Measurements from ENCODE around the gene RGS5. TPM values are rescaled to one million over a fixed set of nuclear protein-coding genes. Genes with fewer than 3 reads are reported as not detected.

The RGS5 gene
- total RNA-seq, 1 donor from 2014 or later, result 3.7 TPM

DNA sequence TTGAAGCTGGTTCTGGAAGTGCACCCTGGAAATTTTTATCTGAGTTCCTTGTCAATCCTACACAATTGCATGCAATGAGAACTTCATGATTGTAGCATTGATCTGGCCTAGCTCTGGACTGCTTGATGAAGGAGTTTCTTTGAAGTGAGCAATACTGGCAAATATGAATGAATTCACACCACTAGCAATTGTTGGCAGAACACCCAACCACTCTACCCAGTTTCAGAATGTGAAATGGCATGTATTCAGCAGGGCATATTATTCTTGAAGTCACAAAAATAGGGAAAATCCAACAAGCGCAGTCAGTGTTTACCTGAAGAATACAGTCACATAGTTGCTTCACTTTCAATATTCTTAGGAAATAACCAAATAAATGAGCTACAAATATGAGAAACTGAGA lies 57.3 kb downstream of the RGS5 start:
- DNase-seq (ENCODE audit: low read depth), result no peak

DNA sequence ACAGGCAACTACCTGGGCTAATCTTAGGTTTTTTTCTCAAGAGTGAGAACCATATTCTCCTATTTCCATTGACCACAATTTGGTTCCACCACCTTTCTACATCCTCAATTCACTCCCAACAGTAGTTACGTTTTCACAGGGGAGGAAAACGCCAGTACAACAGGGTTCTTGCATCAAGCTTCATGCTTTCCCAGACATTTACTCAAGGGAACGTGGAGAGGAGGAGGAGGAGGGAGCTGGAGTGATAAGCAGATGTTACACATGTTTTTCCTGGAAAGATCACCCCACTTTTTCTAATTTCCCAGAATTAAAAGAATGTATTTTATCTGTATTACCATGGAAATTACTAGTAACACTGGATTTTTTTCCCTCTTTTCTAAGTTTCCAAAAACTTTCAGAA lies 58.3 kb downstream of the RGS5 start:
- DNase-seq (ENCODE audit: low read depth), result no peak

DNA sequence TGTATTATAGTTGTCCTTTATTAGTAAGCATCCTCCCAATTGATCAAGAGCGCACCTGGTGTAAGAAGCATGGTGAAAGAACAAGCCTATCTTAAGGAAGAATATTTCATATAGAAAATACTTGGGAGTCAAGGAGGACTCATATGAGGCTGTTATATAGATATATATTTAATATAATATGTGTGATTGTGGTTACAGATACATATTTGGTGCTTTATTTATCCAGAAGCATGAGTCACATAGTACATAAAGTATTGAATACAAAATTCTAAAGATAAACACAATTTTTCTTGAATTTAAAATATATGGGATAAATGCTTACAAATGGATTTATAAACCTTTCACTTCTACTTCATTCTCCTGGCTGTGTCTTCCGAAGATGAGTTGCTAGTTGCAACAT lies 60.6 kb downstream of the RGS5 start:
- DNase-seq (ENCODE audit: low read depth), result no peak

DNA sequence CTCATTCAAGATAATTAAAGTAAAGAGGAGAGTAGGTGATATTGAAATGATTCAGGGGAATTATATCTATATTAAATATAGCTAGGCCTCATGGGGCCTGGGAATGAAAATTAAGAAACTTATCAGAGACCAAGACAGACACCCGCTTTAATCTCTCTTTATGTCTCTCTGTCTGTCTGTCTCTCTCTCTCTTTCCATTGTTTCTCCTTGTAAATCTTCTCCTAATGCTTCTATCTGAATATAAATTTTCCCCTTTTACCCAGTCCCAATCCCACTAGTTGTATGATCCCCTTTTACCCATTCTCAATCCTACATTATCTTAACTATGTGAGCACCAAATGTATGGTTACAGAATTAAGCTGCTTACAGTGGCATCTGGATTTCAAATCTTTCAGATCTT lies 61.2 kb downstream of the RGS5 start:
- DNase-seq (ENCODE audit: low read depth), result no peak

DNA sequence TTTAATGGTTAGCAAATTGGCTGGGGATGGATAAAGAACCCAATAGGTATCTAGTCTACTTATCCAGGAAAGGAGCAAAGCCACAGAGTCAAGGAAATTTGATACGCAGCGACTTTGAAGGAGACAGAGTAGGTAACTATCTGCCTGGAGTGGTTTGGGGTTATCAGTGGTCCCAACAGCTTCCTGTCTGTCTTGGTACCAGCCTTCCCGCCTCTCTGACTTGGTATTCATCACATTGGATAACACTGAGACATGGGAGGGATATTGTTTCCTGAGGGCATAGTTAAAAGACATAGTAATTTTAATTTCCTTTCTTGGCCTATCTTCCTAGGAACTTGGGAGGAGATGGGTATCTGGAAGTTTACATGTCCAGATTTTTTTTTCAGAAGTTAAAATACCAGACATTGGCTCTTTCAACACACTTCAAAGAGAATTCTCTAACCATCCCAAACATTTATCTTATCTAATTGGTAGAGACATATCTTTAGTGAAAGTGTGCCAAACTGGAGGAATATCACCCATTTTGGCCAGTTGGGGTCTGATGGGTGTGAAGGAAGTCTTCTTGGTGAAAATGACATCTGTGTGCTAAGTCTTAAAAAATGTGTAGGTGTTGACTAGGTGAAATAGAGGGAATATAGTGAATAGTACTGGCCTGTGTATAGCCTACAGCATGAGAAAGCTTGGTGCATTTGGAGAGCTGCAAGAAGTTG lies 65.0 kb downstream of the RGS5 start:
- DNase-seq (ENCODE audit: low read depth), result no peak

DNA sequence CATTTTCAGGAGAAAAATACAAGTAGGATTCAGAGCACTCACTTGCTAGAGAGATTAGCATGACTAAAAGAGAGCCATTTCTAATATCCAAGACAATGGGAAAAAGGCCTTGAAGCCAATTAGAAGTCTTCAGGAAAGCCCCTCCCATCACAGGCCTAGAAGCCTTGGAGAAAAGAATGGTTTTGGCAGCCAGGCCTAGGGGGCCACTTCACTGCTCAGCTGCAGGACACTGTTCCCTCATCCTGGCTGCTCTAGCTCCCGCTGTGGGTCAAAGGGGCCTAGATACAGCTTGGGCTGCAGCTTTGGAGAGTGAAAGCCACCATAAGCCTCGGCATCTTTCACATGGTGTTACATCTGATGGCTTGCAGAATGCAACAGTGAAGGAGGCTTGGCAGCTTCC lies 70.7 kb downstream of the RGS5 start:
- no peak for DNase-seq (ENCODE audit: low read depth)

DNA sequence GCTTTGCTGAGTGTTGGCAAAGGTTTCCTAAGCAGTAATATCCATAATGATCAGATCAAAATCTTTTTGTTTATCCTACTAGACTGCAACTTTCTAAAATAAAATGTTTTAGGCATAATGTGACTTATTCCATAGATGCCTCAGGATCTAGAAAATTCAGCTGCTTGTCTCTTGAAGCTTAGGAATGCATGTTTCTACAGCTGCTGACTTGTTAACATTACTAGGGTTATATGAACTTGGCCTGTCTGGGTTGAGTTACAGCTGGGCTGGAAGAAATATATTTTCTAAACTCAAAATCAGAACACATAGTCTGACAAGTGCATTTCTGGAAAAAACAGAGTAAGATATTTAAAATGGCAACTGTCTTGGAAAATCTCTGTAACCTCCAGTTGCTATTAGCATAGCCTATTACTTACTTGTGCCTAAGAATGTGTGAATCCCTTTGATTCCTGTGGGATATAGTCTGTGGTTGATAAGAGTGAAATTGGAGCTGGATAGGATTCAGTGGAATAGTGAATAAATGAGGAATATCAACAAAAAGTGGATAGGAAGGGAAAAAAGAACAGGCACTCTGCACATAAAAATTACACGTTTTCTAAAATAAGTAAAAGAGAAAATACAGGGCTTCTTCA lies 72.4 kb downstream of the RGS5 start:
- DNase-seq (ENCODE audit: low read depth), result peak; percentile 2

DNA sequence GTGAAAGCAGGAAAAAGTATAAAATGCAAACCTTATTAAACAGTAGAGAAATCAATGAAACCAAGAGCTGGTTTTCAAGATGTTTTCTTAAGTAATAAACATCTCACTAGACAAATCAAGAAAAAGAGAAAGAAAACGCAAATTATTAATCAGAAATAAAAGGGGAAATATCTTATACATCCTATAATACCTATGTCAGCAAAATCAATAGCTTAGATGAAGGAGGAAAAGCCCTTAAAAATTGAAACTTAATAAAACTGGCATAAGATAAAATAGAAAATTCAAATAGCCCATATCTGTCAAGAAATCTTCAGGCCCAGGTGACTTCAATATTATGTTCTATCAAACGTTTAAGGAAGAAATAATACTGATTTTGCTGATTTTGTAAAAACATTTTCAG lies 74.4 kb downstream of the RGS5 start:
- DNase-seq (ENCODE audit: low read depth), result no peak

DNA sequence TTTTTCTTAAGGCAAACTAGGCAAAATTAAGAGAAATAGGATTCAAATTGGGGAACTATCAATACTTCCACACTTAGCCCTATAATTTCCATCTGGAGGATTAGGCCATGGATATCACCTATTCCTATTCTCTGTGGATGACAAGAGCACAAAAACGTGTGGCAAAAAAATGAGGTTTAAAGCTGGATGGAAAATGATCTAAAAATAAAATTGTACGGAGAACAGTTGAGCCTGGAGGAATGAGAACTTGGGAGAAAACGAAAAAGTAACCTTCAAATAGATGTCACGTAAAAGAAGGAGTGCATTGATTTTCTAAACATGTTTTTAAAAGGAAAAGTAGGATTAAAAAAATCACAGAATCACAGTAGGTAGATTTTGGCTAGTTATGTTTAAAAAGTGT lies 77.9 kb downstream of the RGS5 start:
- no peak for DNase-seq (ENCODE audit: low read depth)

DNA sequence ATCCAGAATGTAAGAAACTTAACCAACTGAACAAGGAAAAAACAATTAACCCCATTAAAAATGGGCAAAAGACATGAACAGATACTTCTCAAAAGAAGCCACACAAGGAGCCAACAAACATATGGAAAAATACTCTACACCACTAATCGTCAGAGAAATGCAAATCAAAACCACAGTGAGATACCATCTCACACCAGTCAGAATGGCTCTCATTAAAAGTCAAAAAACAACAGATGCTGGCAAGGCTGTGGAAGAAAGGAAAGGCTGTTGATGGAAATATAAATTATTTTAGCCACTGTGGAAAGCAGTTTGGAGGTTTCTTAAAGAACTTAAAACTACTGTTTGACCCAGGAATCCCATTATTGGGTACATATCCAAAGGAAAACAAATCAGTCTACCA lies 82.3 kb downstream of the RGS5 start:
- no peak for DNase-seq (ENCODE audit: low read depth)

DNA sequence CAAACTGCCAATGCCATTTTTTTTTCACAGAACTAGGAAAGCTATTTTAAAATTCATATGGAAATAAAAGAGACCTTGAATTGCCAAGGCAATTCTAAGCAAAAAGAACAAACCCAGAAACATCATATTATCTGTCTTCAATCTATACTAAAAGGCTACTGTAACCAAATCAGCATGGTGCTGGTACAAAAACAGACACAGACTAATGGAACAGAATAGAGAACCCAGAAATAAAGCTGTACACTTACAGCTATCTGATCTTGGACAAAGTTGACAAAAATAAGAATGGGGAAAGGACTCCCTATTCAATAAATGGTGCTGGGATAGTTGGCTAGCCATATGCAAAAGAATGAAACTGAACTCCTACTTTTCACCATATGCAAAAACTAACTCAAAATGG lies 83.0 kb downstream of the RGS5 start:
- no peak for DNase-seq (ENCODE audit: low read depth)

DNA sequence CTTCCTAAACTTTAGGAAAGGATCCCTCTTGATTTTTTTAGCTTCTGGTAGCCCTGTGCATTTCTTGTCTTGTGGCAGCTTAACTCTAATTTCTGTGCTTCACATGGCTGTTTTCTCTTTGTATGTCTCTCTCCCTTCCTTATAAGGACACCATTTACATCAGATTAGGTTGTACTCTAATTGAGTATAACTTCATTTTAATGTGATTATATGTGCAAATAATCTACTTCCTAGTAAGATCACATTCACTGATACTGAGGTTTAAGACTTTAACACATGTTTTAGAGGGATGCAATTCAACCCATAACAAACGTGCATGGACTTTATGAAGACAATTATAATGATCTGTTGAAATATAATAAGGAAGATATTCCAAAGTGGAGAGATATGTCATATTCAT lies 86.8 kb downstream of the RGS5 start:
- DNase-seq (ENCODE audit: low read depth), result no peak

DNA sequence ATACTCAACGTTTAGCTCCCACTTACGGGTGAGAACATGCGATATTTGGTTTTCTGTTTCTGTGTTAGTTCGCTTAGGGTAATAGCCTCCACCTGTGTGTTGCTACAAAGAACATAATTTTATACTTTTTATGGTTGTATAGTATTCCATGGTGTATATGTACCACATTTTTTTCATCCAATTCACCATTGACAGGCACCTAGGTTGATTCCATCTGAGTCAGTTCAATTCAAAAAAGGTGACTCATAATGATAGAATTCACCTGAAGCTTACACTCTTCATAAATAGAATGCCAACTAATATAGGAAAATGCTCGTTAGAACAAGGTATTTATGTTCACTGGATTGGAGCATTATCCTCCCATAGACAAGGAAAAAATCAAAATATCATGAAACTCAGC lies 95.1 kb downstream of the RGS5 start:
- no peak for DNase-seq (ENCODE audit: low read depth)

DNA sequence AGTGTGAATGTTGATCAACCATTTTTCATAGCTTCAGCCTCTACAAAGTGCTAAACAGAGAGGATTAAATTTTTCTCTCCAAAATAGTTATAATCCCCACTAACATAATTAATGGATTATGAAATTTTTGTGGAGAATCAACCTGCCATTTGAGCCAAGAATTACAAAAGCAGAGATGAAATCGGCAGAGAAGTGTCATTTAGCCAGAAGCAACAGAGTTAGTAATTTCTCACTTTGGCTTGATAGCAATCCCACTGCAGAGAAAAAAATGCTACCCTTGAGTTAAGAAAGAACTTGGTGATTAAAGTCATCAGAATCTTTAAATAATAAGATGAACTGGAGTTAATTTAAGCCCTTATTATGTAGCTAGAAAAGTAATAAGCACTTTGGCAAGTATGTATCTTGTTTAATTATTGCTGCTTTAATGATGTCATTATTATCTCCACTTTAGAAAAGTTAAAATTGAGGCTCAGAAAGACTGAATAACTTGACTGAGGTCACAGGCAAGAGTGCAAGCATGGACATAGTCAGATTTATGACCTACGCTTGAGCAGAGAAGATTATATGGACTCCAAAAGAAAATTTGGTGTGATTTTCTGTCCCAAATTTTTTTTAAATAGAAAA lies 96.2 kb downstream of the RGS5 start:
- no peak for DNase-seq (ENCODE audit: low read depth)

DNA sequence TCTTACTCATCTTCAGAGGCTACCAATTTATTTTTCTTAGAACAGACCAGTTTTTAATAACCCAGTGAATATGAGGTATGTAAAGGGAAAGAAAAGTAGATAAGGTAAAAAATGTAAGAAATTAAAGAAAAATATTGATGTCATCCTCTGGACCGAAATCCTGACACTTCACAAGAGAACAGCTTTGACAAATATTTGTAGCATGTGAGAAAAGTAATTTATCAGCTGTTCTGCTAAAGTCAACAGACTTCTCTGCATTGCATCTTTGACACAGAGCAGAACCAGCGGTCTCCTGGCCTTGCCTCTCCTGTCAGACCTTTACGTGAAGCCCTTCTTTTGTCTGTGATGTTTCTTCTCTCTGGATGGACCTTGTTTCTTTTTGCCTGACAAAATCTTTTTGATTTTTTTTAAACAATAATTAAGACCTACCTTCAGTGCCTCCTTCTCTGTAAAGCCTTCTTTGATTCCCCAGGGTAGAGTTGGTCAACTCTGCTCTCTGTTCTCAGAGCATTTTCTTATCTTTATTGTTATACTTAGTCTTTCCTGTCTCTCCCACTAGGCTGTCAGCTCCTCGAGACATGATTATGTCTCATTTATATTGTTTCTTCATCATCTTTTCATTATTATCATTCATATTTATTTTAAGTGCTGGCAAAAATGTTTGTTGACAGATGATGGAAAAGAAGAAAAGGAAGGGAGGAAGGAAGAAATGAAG lies 98.2 kb downstream of the RGS5 start:
- no peak for DNase-seq (ENCODE audit: low read depth)

DNA sequence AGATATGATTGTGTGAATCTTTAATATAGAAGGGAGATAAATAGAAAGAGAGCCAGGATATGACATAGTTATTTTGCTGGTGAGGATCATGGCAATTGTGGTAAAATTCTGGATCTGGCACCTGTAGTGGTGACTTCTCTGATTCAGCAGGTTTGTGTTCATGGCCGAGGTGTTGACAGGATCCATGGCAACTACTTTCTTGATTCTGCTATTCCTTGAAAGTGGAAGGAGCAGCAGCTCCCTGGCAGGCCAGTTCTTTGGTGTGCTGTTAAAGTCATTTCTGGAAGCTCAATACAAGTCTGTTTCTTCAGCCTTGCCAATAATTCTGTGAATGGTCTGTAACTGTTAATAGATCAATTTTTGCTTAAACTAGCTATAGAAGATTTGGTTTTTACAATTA lies 100.1 kb downstream of the RGS5 start:
- no peak for DNase-seq (ENCODE audit: low read depth)

DNA sequence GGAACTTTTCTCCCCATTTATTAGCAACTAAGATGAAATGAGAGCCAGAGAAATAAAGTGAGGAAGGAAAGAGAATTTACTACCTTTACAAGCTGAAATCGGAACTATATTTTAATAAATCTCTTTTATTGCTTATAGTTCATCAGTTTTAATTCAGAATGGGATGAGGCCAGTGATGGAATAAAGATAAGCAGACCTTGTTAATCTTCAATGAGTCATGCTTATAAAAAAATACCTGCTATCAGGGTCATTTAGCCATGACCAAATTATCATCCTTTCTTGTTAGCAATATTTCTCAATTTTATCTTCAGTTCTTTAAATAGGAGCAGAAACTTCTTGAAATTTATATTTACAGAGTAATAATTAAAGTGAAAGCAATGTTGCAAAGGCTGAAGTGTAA lies 107.5 kb downstream of the RGS5 start:
- no peak for DNase-seq (ENCODE audit: low read depth)

DNA sequence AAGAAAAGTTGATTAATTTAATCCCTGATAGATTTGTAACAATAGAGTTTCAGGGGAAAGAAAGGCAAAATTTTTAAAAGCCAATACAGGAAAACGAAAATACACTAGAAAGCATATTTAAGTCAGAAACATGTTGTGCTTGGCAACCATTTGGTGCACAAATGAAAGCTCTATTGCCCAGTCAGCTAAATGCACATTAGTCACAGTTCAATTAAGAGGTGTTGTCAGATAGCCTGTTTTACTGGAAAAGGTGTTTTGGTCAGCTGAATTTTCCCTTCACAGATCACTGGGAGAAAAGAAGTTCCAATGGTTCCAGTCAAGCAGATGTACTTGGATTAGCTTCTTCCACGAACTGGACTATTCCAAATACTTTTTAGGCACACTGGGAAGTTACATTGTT lies 108.1 kb downstream of the RGS5 start:
- DNase-seq (ENCODE audit: low read depth), result no peak

DNA sequence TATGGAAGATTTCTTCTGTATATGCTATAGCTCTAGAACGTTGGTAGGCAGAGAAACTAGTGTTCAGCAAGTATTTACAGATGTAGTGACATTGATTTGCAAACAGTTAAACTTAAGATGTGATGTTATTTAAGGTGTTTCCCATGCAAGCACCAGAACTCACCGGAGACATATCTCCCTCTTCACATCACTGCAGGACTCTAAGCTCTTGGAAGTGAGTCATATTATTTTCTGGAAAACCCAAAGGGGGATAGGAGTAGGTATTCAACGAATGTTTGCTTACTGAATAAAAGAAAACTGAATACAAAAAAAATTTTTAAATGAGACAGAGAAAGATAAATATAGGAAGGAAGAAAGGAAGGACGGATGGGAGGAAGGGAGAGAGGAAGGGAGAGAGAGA lies 108.5 kb downstream of the RGS5 start:
- no peak for DNase-seq (ENCODE audit: low read depth)

DNA sequence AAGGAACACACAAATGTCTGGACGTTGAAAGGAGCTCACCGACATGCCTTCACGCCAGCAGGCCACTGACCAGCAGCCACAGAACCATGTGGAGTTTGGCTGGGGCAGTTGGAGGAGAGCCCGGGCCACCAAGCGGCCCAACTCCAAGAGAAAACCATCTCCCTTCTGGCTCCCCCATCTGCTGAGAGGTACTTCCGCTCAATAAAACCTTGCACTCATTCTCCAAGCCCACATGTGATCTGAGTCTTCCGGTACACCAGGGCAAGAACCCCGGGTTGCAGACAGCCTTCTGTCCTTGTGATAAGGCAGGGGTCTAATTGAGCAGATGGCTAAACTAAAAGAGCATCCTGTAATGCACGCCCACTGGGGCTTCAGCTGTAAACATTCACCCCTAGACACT lies 109.1 kb downstream of the RGS5 start:
- no peak for DNase-seq (ENCODE audit: low read depth)

DNA sequence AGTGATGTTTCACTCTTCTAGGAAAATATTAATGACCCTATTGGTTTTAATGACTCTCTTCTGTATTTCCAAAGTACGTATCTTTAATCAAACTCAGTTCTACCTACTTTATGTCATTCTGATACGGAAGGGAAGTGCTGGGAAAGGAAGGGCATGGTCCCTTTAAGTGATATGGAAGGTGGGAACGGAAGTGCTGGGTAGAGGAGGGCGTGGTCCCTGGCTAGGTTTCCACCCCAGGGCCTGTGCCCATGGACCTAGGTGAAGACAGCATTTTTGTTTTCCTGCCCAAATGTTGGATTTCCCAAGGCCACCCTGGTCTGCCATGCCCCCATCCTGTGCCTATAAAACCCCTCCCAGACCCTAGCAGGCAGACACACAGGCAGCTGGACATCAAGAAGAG lies 109.5 kb downstream of the RGS5 start:
- no peak for DNase-seq (ENCODE audit: low read depth)

Data from myocyte (in vitro differentiated cells).